Measurements from ENCODE around the gene NPY. TPM values are rescaled to one million over a fixed set of nuclear protein-coding genes. Genes with fewer than 3 reads are reported as not detected.

NPY gene
- total RNA-seq, 1 experiment from 2014 or later, result not detected

DNA sequence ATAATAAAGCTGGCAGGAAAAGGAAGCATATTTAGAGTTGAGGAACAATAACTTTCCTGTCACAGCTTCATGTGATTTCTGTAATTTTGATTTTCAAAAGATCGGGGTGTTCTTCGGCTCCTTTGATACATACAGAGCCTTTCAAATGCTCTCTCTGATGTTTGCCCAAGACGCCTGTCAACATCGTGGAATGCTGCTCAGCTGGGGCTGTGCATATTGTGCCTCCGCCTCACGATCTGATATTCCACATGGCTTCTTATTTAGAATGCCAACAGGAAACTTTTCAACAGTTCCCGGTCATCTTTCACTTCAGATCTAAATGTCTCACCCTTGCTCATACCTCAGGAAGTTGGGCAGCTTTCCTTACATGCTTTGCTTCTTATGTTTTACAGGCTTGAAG, 7.3 kb downstream of the NPY start:
- H4K20me1 ChIP-seq (ENCODE audit: insufficient read depth), result no peaks in the 10 kb centered on the region
- no peaks in the 10 kb centered on the region for H3K79me2 ChIP-seq (ENCODE audit: insufficient read depth, low read length)
- intact Hi-C loops (cut with micrococcal nuclease), result loop anchor here (2.0 to 10.0 kb wide), 3 partner anchors 374 to 808 kb away; no protein-coding TSS in a partner anchor
- no TSS peak for BruUV-seq (replicated peaks)
- no peaks in the 10 kb centered on the region for H3K9me2 ChIP-seq (ENCODE audit: insufficient read depth)
- no peak for DNase-seq (ENCODE audit: low read depth, low spot score)
- ATAC-seq, result no peak
- peaks cover 10% of the 10 kb centered on the region for H3K27me3 ChIP-seq (ENCODE audit: insufficient read depth, low read length)
- POLR2A ChIA-PET, result no interaction called here
- RAD21 ChIA-PET (ENCODE audit: low non-redundant PET in 1 of 2, low total read pairs in 2 of 2, uncharacterized antibody in 2 of 2, unreplicated experiment in 2 of 2), result interaction anchor here in 1 of 2 experiments (0.6 kb wide), 1 partner anchor 89 kb away, joined by 3 read pairs; no protein-coding TSS in a partner anchor
- no peak for TF ChIP-seq SRF (IDR thresholded peaks at IDR 0.05; ENCODE audit: low read depth)
- no peak for TF ChIP-seq EZH2 (IDR thresholded peaks at IDR 0.05)
- TF ChIP-seq, protein P1, sequence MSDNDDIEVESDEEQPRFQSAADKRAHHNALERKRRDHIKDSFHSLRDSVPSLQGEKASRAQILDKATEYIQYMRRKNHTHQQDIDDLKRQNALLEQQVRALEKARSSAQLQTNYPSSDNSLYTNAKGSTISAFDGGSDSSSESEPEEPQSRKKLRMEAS (IDR thresholded peaks at IDR 0.05), result no peak
- TF ChIP-seq SP1 (IDR thresholded peaks at IDR 0.05; ENCODE audit: low read depth), result no peak
- no peak for TF ChIP-seq CBX3 (IDR thresholded peaks at IDR 0.05; ENCODE audit: low read depth)
- TF ChIP-seq, protein P2, sequence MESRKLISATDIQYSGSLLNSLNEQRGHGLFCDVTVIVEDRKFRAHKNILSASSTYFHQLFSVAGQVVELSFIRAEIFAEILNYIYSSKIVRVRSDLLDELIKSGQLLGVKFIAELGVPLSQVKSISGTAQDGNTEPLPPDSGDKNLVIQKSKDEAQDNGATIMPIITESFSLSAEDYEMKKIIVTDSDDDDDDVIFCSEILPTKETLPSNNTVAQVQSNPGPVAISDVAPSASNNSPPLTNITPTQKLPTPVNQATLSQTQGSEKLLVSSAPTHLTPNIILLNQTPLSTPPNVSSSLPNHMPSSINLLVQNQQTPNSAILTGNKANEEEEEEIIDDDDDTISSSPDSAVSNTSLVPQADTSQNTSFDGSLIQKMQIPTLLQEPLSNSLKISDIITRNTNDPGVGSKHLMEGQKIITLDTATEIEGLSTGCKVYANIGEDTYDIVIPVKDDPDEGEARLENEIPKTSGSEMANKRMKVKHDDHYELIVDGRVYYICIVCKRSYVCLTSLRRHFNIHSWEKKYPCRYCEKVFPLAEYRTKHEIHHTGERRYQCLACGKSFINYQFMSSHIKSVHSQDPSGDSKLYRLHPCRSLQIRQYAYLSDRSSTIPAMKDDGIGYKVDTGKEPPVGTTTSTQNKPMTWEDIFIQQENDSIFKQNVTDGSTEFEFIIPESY (IDR thresholded peaks at IDR 0.05; ENCODE audit: extremely low read depth, insufficient replicate concordance, low read length), result no peak
- TF ChIP-seq, protein P3, sequence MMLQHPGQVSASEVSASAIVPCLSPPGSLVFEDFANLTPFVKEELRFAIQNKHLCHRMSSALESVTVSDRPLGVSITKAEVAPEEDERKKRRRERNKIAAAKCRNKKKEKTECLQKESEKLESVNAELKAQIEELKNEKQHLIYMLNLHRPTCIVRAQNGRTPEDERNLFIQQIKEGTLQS (IDR thresholded peaks at IDR 0.05), result no peak
- TF ChIP-seq ZNF274 (IDR thresholded peaks at IDR 0.05; ENCODE audit: low read depth, low read length), result no peak
- TF ChIP-seq SIN3A (IDR thresholded peaks at IDR 0.05; ENCODE audit: low read depth), result no peak
- TF ChIP-seq FOSL1 (IDR thresholded peaks at IDR 0.05; ENCODE audit: low read depth), result no peak
- no peak for TF ChIP-seq RAD21 (IDR thresholded peaks at IDR 0.05; ENCODE audit: low read depth)
- TF ChIP-seq ZFX (IDR thresholded peaks at IDR 0.05), result no peak
- H3K4me2 ChIP-seq (ENCODE audit: low read length), result no peak overlapping the region
- CTCF ChIA-PET, result interaction anchor here (1.3 to 1.6 kb wide), 2 partner anchors 348 to 353 kb away, joined by 3 to 11 read pairs; no protein-coding TSS in a partner anchor
- no peak overlapping the region for H3K4me3 ChIP-seq (replicated peaks in 1 of 2; ENCODE audit: low read depth in 1 of 2, low read length in 2 of 2)
- H3K27ac ChIP-seq (ENCODE audit: low read depth, low read length), result no peak overlapping the region
- H2AFZ ChIP-seq (ENCODE audit: low read depth, low read length, poor library complexity, severe bottlenecking), result no peak overlapping the region
- H3K9ac ChIP-seq (ENCODE audit: low read length), result no peak overlapping the region
- no peaks in the 10 kb centered on the region for H3K9me3 ChIP-seq (ENCODE audit: control insufficient read depth in 1 of 2, insufficient read depth in 1 of 2, low read depth in 1 of 2, low read length in 2 of 2)
- H3K4me1 ChIP-seq (ENCODE audit: control insufficient read depth in 1 of 2, insufficient read depth in 2 of 2, low read length in 2 of 2), result peaks cover 0 to 6% of the 10 kb centered on the region in 2 experiments; a peak in 2 of 4 replicates
- no peaks in the 10 kb centered on the region for H3K36me3 ChIP-seq (ENCODE audit: control insufficient read depth in 1 of 2, insufficient read depth in 2 of 2, low read length in 2 of 2)
